IMR-90 (cell line): ENCODE measurements around the gene MOB2. TPM values are rescaled to one million over a fixed set of nuclear protein-coding genes. Genes with fewer than 3 reads are reported as not detected.

Source experiments
- ATAC-seq: fragments of 200-7000 bp; cut with Tn5 transposase; 2 replicates; pipeline ENCODE4 v1.9.1; 2020; ENCODE audit warnings: low read depth, mild to moderate bottlenecking, moderate library complexity
- BruUV-seq: library from RNA; stranded (reverse); fragments of 400-500 nt; replicated peaks from 2 replicates; lab custom pipeline; 2021; lab: Mats Ljungman, UMichigan
- CTCF ChIA-PET: fragments of 300-600 bp; formaldehyde crosslinking; extraction: SDS; loops from one replicate; lab custom pipeline; 2021; ENCODE audit warnings: antibody characterized with exemption; lab: Yijun Ruan, JAX
- POLR2A ChIA-PET: fragments of 300-600 bp; sonication (Branson Sonifier 250); formaldehyde crosslinking; loops from one replicate; lab custom pipeline; 2022; ENCODE audit warnings: antibody characterized with exemption; ENCODE audit not compliant: unreplicated experiment; lab: Charles Lee
- DNase-seq: peaks from one replicate; pipeline ENCODE4 v3.0.0; 2013
- H2AFZ ChIP-seq: replicated peaks from 2 replicates; pipeline ENCODE3; 2013; ENCODE audit warnings: low read length, mild to moderate bottlenecking; ENCODE audit not compliant: poor library complexity
- H2AK5ac ChIP-seq: 2 replicates; pipeline ENCODE4 v1.6.1; 2013; ENCODE audit warnings: low read depth, low read length, inconsistent platforms
- H2AK9ac ChIP-seq: replicated peaks from 2 replicates; pipeline ENCODE3; 2013; ENCODE audit warnings: mild to moderate bottlenecking, low read depth, low read length, moderate library complexity; ENCODE audit not compliant: poor library complexity
- H2BK120ac ChIP-seq: 2 replicates; pipeline ENCODE4 v1.6.1; 2013; ENCODE audit warnings: low read depth, low read length, inconsistent platforms
- H2BK15ac ChIP-seq: 3 replicates; pipeline ENCODE4 v1.6.1; 2013; ENCODE audit warnings: low read depth, low read length, inconsistent platforms
- H2BK20ac ChIP-seq: 2 replicates; pipeline ENCODE4 v1.6.1; 2013; ENCODE audit warnings: low read depth, mild to moderate bottlenecking, inconsistent platforms, low read length, moderate library complexity
- H2BK5ac ChIP-seq: 2 replicates; pipeline ENCODE4 v1.6.1; 2013; ENCODE audit warnings: mild to moderate bottlenecking, low read depth, low read length, inconsistent platforms; ENCODE audit not compliant: poor library complexity, severe bottlenecking
- H3K14ac ChIP-seq: replicated peaks from 2 replicates; pipeline ENCODE4 v1.6.1; 2013; ENCODE audit warnings: low read depth, low read length, inconsistent platforms
- H3K18ac ChIP-seq: 2 replicates; pipeline ENCODE4 v1.6.1; 2013; ENCODE audit warnings: low read depth, low read length, control low read depth
- H3K23ac ChIP-seq: 2 replicates; pipeline ENCODE4 v1.6.1; 2013; ENCODE audit warnings: low read depth, low read length, inconsistent platforms
- H3K27ac ChIP-seq: 2 replicates; pipeline ENCODE4 v1.5.1; 2013; ENCODE audit warnings: mild to moderate bottlenecking, control low read depth, low read length; ENCODE audit not compliant: insufficient read depth
- H3K27me3 ChIP-seq: 2 replicates; pipeline ENCODE4 v1.6.1; 2013; ENCODE audit warnings: low read length; ENCODE audit not compliant: control insufficient read depth, insufficient read depth
- H3K36me3 ChIP-seq: 2 replicates; pipeline ENCODE4 v1.6.1; 2013; ENCODE audit warnings: low read length, mixed read lengths; ENCODE audit not compliant: control insufficient read depth, insufficient read depth
- H3K4ac ChIP-seq: 2 replicates; pipeline ENCODE4 v1.6.1; 2013; ENCODE audit warnings: low read depth, low read length, inconsistent platforms
- H3K4me1 ChIP-seq: 2 replicates; pipeline ENCODE4 v1.6.1; 2013; ENCODE audit warnings: low read length, mixed read lengths; ENCODE audit not compliant: control insufficient read depth, insufficient read depth
- H3K4me2 ChIP-seq: 2 replicates; pipeline ENCODE4 v1.6.1; 2013; ENCODE audit warnings: low read depth, mild to moderate bottlenecking, control low read depth, low read length, moderate library complexity
- H3K4me3 ChIP-seq: 2 replicates; pipeline ENCODE4 v1.5.1; 2013; ENCODE audit warnings: low read depth, mild to moderate bottlenecking, control low read depth, low read length, moderate library complexity; ENCODE audit not compliant: insufficient read depth
- H3K56ac ChIP-seq: 2 replicates; pipeline ENCODE4 v1.6.1; 2013; ENCODE audit warnings: low read length, inconsistent platforms; ENCODE audit not compliant: insufficient read depth; ENCODE audit errors: extremely low read depth
- H3K79me1 ChIP-seq, 2 experiments: 2 replicates each; pipeline ENCODE4 v1.6.1; 2013; ENCODE audit warnings: low read length in 2 of 2, inconsistent platforms in 1 of 2, low read depth in 1 of 2
- H3K9ac ChIP-seq: 2 replicates; pipeline ENCODE4 v1.6.1; 2013; ENCODE audit warnings: low read depth, low read length, control low read depth
- H3K9me1 ChIP-seq: 2 replicates; pipeline ENCODE4 v1.6.1; 2013; ENCODE audit warnings: low read length, inconsistent platforms; ENCODE audit not compliant: insufficient read depth
- H3K9me3 ChIP-seq: 2 replicates; pipeline ENCODE4 v1.6.1; 2013; ENCODE audit warnings: low read length; ENCODE audit not compliant: control insufficient read depth, insufficient read depth
- H4K20me1 ChIP-seq: 2 replicates; pipeline ENCODE4 v1.6.1; 2013; ENCODE audit warnings: low read length, inconsistent platforms; ENCODE audit not compliant: insufficient read depth
- H4K5ac ChIP-seq: 2 replicates; pipeline ENCODE4 v1.6.1; 2013; ENCODE audit warnings: mild to moderate bottlenecking, low read depth, low read length, control low read depth
- H4K8ac ChIP-seq, 2 experiments: 2 replicates each; pipeline ENCODE4 v1.6.1; 2013; ENCODE audit warnings: low read depth in 2 of 2, low read length in 2 of 2, control low read depth in 1 of 2, inconsistent platforms in 1 of 2
- H4K91ac ChIP-seq: 2 replicates; pipeline ENCODE4 v1.6.1; 2013; ENCODE audit warnings: low read depth, low read length, inconsistent platforms; ENCODE audit not compliant: insufficient read depth
- BHLHE40 ChIP-seq: fragments of 150-350 bp; IDR thresholded peaks from 2 replicates; pipeline ENCODE4 v1.6.1; 2016; ENCODE audit warnings: mild to moderate bottlenecking, low read depth, low read length
- CEBPB ChIP-seq: IDR thresholded peaks from 2 replicates; pipeline ENCODE4 v1.6.1; 2012; ENCODE audit warnings: low read depth, low read length, improper control_type of control experiment
- CHD1 ChIP-seq: IDR thresholded peaks from 2 replicates; pipeline ENCODE4 v1.6.1; 2012; ENCODE audit warnings: low read depth, low read length, improper control_type of control experiment
- CTCF ChIP-seq: conservative IDR thresholded peaks from 2 replicates; pipeline ENCODE4 v1.5.1; 2012; ENCODE audit warnings: mild to moderate bottlenecking, low read depth, low read length, improper control_type of control experiment
- ELK1 ChIP-seq: fragments of 150-350 bp; IDR thresholded peaks from 2 replicates; pipeline ENCODE4 v1.6.1; 2016; ENCODE audit warnings: low read depth, mild to moderate bottlenecking, low read length, moderate library complexity, borderline replicate concordance
- FOS ChIP-seq: fragments of 150-350 bp; IDR thresholded peaks from 2 replicates; pipeline ENCODE4 v1.6.1; 2016; ENCODE audit warnings: low read depth, low read length
- MAFK ChIP-seq: IDR thresholded peaks from 2 replicates; pipeline ENCODE4 v1.6.1; 2012; ENCODE audit warnings: low read depth, low read length, improper control_type of control experiment
- MAZ ChIP-seq: IDR thresholded peaks from 2 replicates; pipeline ENCODE4 v1.6.1; 2012; ENCODE audit warnings: low read depth, mild to moderate bottlenecking, low read length, improper control_type of control experiment, moderate library complexity, borderline replicate concordance
- MXI1 ChIP-seq: IDR thresholded peaks from 2 replicates; pipeline ENCODE4 v1.6.1; 2012; ENCODE audit warnings: low read depth, mild to moderate bottlenecking, low read length, moderate library complexity, borderline replicate concordance
- POLR2A ChIP-seq: IDR thresholded peaks from 2 replicates; pipeline ENCODE4 v1.6.1; 2012; ENCODE audit warnings: mild to moderate bottlenecking, low read depth, low read length
- RAD21 ChIP-seq: IDR thresholded peaks from 2 replicates; pipeline ENCODE4 v1.6.1; 2012; ENCODE audit warnings: low read length, improper control_type of control experiment
- RFX5 ChIP-seq: IDR thresholded peaks from 2 replicates; pipeline ENCODE4 v1.8.0; 2012; ENCODE audit warnings: low read depth, mild to moderate bottlenecking, low read length, moderate library complexity
- SMC3 ChIP-seq: fragments of 150-350 bp; IDR thresholded peaks from 2 replicates; pipeline ENCODE4 v1.6.1; 2016; ENCODE audit warnings: low read depth, mild to moderate bottlenecking, antibody characterized with exemption, low read length, moderate library complexity
- WGBS, 2 experiments: methylation state at CpG; one replicate each; pipeline versions ENCODE4 v1.1.5 to v1.1.7; 2013; ENCODE audit warnings: missing lambda C conversion rate in 2 of 2; ENCODE audit not compliant: insufficient read length in 1 of 2; ENCODE audit errors: extremely low coverage in 2 of 2; 5-methylcytosine and 5-hydroxymethylcytosine counted together
- dilution Hi-C: fragments of 300-500 bp; cut with HindIII; formaldehyde crosslinking; loops from one replicate; pipeline ENCODE4 v1.14.3; 2018; ENCODE audit warnings: low sequenced_read_pairs; ENCODE audit not compliant: unreplicated experiment
- in situ Hi-C: fragments of 300-500 bp; cut with MboI; formaldehyde crosslinking; loops from 3 replicates; pipeline ENCODE4 v1.14.3; 2019; ENCODE audit warnings: low sequenced_read_pairs, inconsistent platforms, mixed read lengths
- intact Hi-C: fragments of 100-400 bp; cut with micrococcal nuclease; formaldehyde crosslinking; loops from 2 replicates; pipeline ENCODE4 v1.10.0; 2022
- polyA plus RNA-seq, 3 experiments: library from polyadenylated mRNA; depleted of rRNA; stranded (reverse); fragments of >200 nt; gene quantifications; 2 replicates each; pipeline ENCODE4 v1.2.3, GENCODE V29; 2012; ENCODE audit warnings: low replicate concordance in 1 of 3
- total RNA-seq: library from RNA; depleted of rRNA; stranded (reverse); fragments of >200 nt; gene quantifications from 2 replicates; pipeline ENCODE4 v1.2.3, GENCODE V29; 2012

Gene MOB2
- total and polyA plus RNA-seq, 2 of the 4 experiments (the other 2 are of a cell fraction), result 23.7 to 36.2 TPM

- no TSS peak for BruUV-seq
- H3K56ac ChIP-seq, result no peak overlapping the region
- H3K4me2 ChIP-seq, result no peak overlapping the region
- no peak overlapping the region for H3K23ac ChIP-seq
- H3K9me3 ChIP-seq, result no peaks in the 10 kb centered on the region
- no peak overlapping the region for H2BK15ac ChIP-seq
- no peak overlapping the region for H2AK9ac ChIP-seq
- WGBS, 2 experiments, result 86% methylated on average over 9 of the region's 28 CpGs; no CpG with 5 or more reads in 1 of the 2 experiments
- TF ChIP-seq FOS, result no peak
- no peak for TF ChIP-seq POLR2A
- no peak for TF ChIP-seq BHLHE40
- no peak for TF ChIP-seq RAD21
- no peak for TF ChIP-seq MAZ
- TF ChIP-seq CHD1, result no peak
- no peak for TF ChIP-seq ELK1
- TF ChIP-seq MAFK, result no peak
- TF ChIP-seq MXI1, result no peak
- TF ChIP-seq SMC3, result no peak
- TF ChIP-seq CEBPB, result no peak
- TF ChIP-seq CTCF, result no peak
- no peak for TF ChIP-seq RFX5
- no peak overlapping the region for H2BK20ac ChIP-seq
- DNase-seq (no peak), ATAC-seq (no peak)
- H4K20me1 ChIP-seq, result no peaks in the 10 kb centered on the region
- H3K27me3 ChIP-seq, result peaks cover 8% of the 10 kb centered on the region
- H3K4me3 ChIP-seq, result no peak overlapping the region
- intact Hi-C loops, result no loop called here
- no peak overlapping the region for H3K9ac ChIP-seq
- no peaks in the 10 kb centered on the region for H3K9me1 ChIP-seq
- no peaks in the 10 kb centered on the region for H3K79me1 ChIP-seq
- no peak overlapping the region for H3K4ac ChIP-seq
- H3K27ac ChIP-seq, result no peak overlapping the region
- ChIA-PET POLR2A (no interaction called here), CTCF (no interaction called here)
- dilution Hi-C loops, result no loop called here
- no peak overlapping the region for H4K91ac ChIP-seq
- no peak overlapping the region for H2AFZ ChIP-seq
- H4K5ac ChIP-seq, result no peak overlapping the region
- no peaks in the 10 kb centered on the region; the same call in 1 of the 2 replicates for H3K4me1 ChIP-seq
- H4K8ac ChIP-seq, result no peak overlapping the region
- H3K14ac ChIP-seq, result no peak overlapping the region
- no peak overlapping the region for H2AK5ac ChIP-seq
- no peak overlapping the region for H3K18ac ChIP-seq
- in situ Hi-C loops, result no loop called here
- H3K36me3 ChIP-seq, result no peaks in the 10 kb centered on the region
- no peak overlapping the region for H2BK120ac ChIP-seq
- no peak overlapping the region for H2BK5ac ChIP-seq
Measured at GRCh38 chr11:1442807-1443366, 43.7 kb downstream of the MOB2 start.
